B cell (primary cell): ENCODE data around the gene SMARCD1. TPM values are rescaled to one million over a fixed set of nuclear protein-coding genes. Genes with fewer than 3 reads are reported as not detected.
A peak's percentile ranks its signal among the peaks of the same experiment; 100 is the strongest.

ENCODE experiments used
- ATAC-seq: fragments of 200-7000 bp; cut with Tn5 transposase; one replicate; pipeline ENCODE4 v1.10.0; 2021; ENCODE audit warnings: low read depth, mild to moderate bottlenecking, moderate number of reproducible peaks, moderate library complexity
- CTCF ChIA-PET: fragments of 350-600 bp; sonication (Branson Sonifier 250); formaldehyde crosslinking; loops from one replicate; lab custom pipeline; 2021; ENCODE audit warnings: antibody characterized with exemption, inconsistent platforms; lab: Charles Lee
- POLR2A ChIA-PET: fragments of 350-600 bp; sonication (Branson Sonifier 250); formaldehyde crosslinking; loops from one replicate; lab custom pipeline; 2021; ENCODE audit warnings: antibody characterized with exemption; lab: Charles Lee
- DNase-seq: peaks from one replicate; pipeline ENCODE4 v3.0.0; 2013
- H2AFZ ChIP-seq: 2 replicates; pipeline ENCODE4 v1.6.1; 2012; ENCODE audit warnings: mild to moderate bottlenecking, low read depth, low read length; ENCODE audit not compliant: insufficient read depth, poor library complexity, severe bottlenecking
- H3K27ac ChIP-seq, 2 donors: 1 replicate in 1 of 2; 2 replicates in 1 of 2; pipeline ENCODE4 v1.5.1; 2012 to 2013; ENCODE audit warnings: low read length in 2 of 2, mild to moderate bottlenecking in 2 of 2, moderate library complexity in 1 of 2
- H3K27me3 ChIP-seq, 4 experiments: fragments of 200-600 bp in 1 of 4; sonication (generic) in 1 of 4; replicated peaks in 1 of 4; 1 replicate in 2 of 4; 2 replicates in 2 of 4; pipeline versions ENCODE4 v1.6.1 to v1.7.0; 2013 to 2016; ENCODE audit warnings: low read length in 3 of 4, mild to moderate bottlenecking in 2 of 4, mixed read lengths in 1 of 4, moderate library complexity in 1 of 4; ENCODE audit not compliant: insufficient read depth in 4 of 4, control insufficient read depth in 3 of 4; ENCODE audit errors: control extremely low read depth in 1 of 4
- H3K36me3 ChIP-seq, 2 experiments: replicated peaks in 1 of 2; 1 replicate in 1 of 2; 2 replicates in 1 of 2; pipeline versions ENCODE4 v1.6.1 to v1.7.1; 2013; ENCODE audit warnings: low read length in 1 of 2; ENCODE audit not compliant: insufficient read depth in 2 of 2, control insufficient read depth in 1 of 2; ENCODE audit errors: control extremely low read depth in 1 of 2, extremely low read depth in 1 of 2
- H3K4me1 ChIP-seq, 2 donors: fragments of 200-600 bp in 1 of 2; sonication (generic) in 1 of 2; 1 replicate in 1 of 2; 2 replicates in 1 of 2; pipeline versions ENCODE4 v1.5.1 to v1.6.1; 2013 to 2017; ENCODE audit warnings: low read length in 2 of 2; ENCODE audit not compliant: control insufficient read depth in 2 of 2, insufficient read depth in 2 of 2
- H3K4me2 ChIP-seq: replicated peaks from 2 replicates; pipeline ENCODE3; 2012; ENCODE audit warnings: mild to moderate bottlenecking, low read depth, low read length; ENCODE audit not compliant: poor library complexity, severe bottlenecking
- H3K4me3 ChIP-seq, 5 experiments: fragments of 200-600 bp in 1 of 5; sonication (generic) in 1 of 5; 1 replicate in 3 of 5; 2 replicates in 2 of 5; pipeline versions ENCODE4 v1.5.1 to v1.7.0; 2011 to 2016; ENCODE audit warnings: low read length in 4 of 5, mild to moderate bottlenecking in 4 of 5, low read depth in 2 of 5, control low read depth in 1 of 5, moderate library complexity in 1 of 5; ENCODE audit not compliant: insufficient read depth in 1 of 5; ENCODE audit errors: control extremely low read depth in 1 of 5, extremely low read depth in 1 of 5
- H3K79me2 ChIP-seq: fragments of 200-600 bp; sonication (generic); one replicate; pipeline ENCODE4 v1.6.0; 2016; ENCODE audit warnings: low read length; ENCODE audit not compliant: control insufficient read depth, insufficient read depth
- H3K9ac ChIP-seq: fragments of 200-600 bp; sonication (generic); 2 replicates; pipeline ENCODE4 v1.6.1; 2017; ENCODE audit warnings: mild to moderate bottlenecking, low read length, moderate library complexity
- H3K9me3 ChIP-seq, 3 donors: one replicate each; pipeline versions ENCODE4 v1.6.1 to v1.7.1; 2013; ENCODE audit warnings: low read length in 2 of 3; ENCODE audit not compliant: control insufficient read depth in 2 of 3, insufficient read depth in 1 of 3; ENCODE audit errors: control extremely low read depth in 1 of 3
- H4K20me1 ChIP-seq: 2 replicates; pipeline ENCODE4 v1.6.0; 2012; ENCODE audit warnings: mild to moderate bottlenecking, low read length; ENCODE audit not compliant: insufficient read depth, control insufficient read depth, poor library complexity, severe bottlenecking
- H3K27ac Mint-ChIP-seq: one replicate; pipeline ENCODE4 v1.8.0; 2021; ENCODE audit warnings: mixed read lengths
- H3K27me3 Mint-ChIP-seq: one replicate; pipeline ENCODE4 v1.8.0; 2021; ENCODE audit warnings: mixed read lengths
- H3K4me1 Mint-ChIP-seq: one replicate; pipeline ENCODE4 v1.8.0; 2021; ENCODE audit warnings: mixed read lengths
- H3K4me3 Mint-ChIP-seq: one replicate; pipeline ENCODE4 v1.8.0; 2021; ENCODE audit warnings: mixed read lengths
- H3K9me3 Mint-ChIP-seq: one replicate; pipeline ENCODE4 v1.8.0; 2022; ENCODE audit warnings: mixed read lengths; ENCODE audit not compliant: insufficient read depth
- EZH2 ChIP-seq: IDR thresholded peaks from 2 replicates; pipeline ENCODE4 v1.6.1; 2012; ENCODE audit warnings: borderline replicate concordance, low read depth, mild to moderate bottlenecking, moderate library complexity, low read length; ENCODE audit not compliant: insufficient read depth, poor library complexity, severe bottlenecking
- WGBS: methylation state at CpG from one replicate; pipeline ENCODE4 v1.1.5; 2013; ENCODE audit warnings: missing lambda C conversion rate; ENCODE audit not compliant: insufficient coverage; 5-methylcytosine and 5-hydroxymethylcytosine counted together
- intact Hi-C: fragments of 100-400 bp; cut with micrococcal nuclease; formaldehyde crosslinking; loops from one replicate; pipeline ENCODE4 v1.10.0; 2022
- polyA plus RNA-seq: library from polyadenylated mRNA; depleted of rRNA; stranded (reverse); fragments of >200 nt; gene quantifications from 2 replicates; pipeline ENCODE4 v1.2.3, GENCODE V29; 2012
- total RNA-seq, 2 donors: library from RNA; stranded (reverse); fragments of 120-200 nt in 1 of 2; gene quantifications; 1 replicate in 1 of 2; 2 replicates in 1 of 2; pipeline versions ENCODE4 v1.2.3 to v1.2.4, GENCODE V29; 2013 to 2022
- TF ChIP-seq, protein P1 (sequence below): fragments of 200-600 bp; IDR thresholded peaks from one replicate; pipeline ENCODE4 v1.8.0; 2022; ENCODE audit warnings: antibody characterized with exemption, mild to moderate bottlenecking

SMARCD1 gene
- total and polyA plus RNA-seq, 2 donors (not counting 1 experiment from before 2014, with no cell fraction given) = 67.8 to 101 TPM

DNA sequence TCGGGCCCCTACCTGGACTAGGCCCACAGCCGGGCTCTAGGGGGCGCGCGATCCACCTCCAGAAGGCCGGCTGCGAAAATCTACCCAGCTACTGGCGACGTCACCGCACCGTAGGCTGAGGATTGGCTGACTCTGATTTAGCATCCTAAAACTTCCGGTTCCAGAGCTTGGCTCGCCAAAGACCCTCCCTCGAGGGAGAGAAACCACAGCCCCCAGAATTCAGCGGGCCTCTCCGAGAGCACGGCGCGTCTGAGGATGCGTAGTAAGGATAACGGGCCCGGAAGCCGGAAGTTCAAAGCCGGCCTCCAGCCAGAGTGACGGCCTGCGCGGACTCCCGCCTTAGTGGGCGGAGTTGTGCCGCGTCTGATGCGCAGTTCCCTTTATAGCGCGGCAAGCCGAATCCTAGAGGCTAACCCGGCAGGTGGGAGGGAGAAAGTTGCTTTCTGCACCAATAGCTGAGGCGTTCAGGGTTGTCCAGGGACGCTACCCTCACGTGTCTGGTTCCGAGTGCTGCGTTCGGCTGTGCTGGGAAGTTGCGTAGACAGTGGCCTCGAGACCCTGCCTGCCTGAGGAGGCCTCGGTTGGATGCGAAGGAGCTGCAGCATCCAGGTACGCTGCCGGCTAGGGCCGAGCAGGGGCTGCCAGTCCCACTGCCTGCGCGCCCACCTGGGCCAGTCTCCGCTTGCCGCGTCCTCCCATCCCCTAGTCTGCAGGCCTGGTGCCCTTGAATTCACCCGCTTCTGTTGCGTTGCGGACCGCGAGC is 26.7 kb downstream of the SMARCD1 start, which contains the start of gene COX14:
Gene COX14 (plus strand): TSS at position 544 of the 763 bp plus-strand sequence. CDS start 7,808 bp downstream, outside the sequence.
- Histone ChIP-seq H3K36me3 (peaks cover 0 to 25% of the 10 kb centered on the region in 2 experiments), H3K4me2 (peak within 1 kb of the TSS; percentile 86), H3K79me2 (peaks cover 48% of the 10 kb centered on the region), H2AFZ (peak within 1 kb of the TSS; percentile 81), H4K20me1 (peaks cover 25% of the 10 kb centered on the region), H3K9me3 (no peaks in the 10 kb centered on the region), H3K9ac (peak within 1 kb of the TSS; percentile 95), H3K27me3 (no peaks in the 10 kb centered on the region), H3K4me3 (peak within 1 kb of the TSS; percentile 51 to 99 (median 88)), H3K4me1 (peaks cover 30 to 62% of the 10 kb centered on the region in 2 donors), H3K27ac (peak within 1 kb of the TSS; percentile 85 to 96)
- peak; percentile 100 for DNase-seq
- ATAC-seq = peak; percentile 77
- peak within 1 kb of the TSS; percentile 96 for H3K4me3 Mint-ChIP-seq
- intact Hi-C loops = loop anchor here (1.0 to 5.0 kb wide), 4 partner anchors 27 to 925 kb away; partner anchors contain the start of genes CERS5, RACGAP1, SMARCD1 and TUBA1A
- under 1% methylated on average over 59 of the region's 59 CpGs for WGBS
- no peaks in the 10 kb centered on the region for H3K9me3 Mint-ChIP-seq
- TF ChIP-seq, protein P1, sequence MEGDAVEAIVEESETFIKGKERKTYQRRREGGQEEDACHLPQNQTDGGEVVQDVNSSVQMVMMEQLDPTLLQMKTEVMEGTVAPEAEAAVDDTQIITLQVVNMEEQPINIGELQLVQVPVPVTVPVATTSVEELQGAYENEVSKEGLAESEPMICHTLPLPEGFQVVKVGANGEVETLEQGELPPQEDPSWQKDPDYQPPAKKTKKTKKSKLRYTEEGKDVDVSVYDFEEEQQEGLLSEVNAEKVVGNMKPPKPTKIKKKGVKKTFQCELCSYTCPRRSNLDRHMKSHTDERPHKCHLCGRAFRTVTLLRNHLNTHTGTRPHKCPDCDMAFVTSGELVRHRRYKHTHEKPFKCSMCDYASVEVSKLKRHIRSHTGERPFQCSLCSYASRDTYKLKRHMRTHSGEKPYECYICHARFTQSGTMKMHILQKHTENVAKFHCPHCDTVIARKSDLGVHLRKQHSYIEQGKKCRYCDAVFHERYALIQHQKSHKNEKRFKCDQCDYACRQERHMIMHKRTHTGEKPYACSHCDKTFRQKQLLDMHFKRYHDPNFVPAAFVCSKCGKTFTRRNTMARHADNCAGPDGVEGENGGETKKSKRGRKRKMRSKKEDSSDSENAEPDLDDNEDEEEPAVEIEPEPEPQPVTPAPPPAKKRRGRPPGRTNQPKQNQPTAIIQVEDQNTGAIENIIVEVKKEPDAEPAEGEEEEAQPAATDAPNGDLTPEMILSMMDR = peak; percentile 28
- TF ChIP-seq EZH2 = no peak
- peaks cover 65% of the 10 kb centered on the region for H3K4me1 Mint-ChIP-seq
- CTCF ChIA-PET = interaction anchor here (0.6 to 14.8 kb wide), 23 partner anchors 9 to 877 kb away, joined by 3 to 343 read pairs (median 6); partner anchors contain the start of genes CERS5, GPD1, LARP4 and LIMA1
- H3K27ac Mint-ChIP-seq = peak within 1 kb of the TSS; percentile 98
- POLR2A ChIA-PET = interaction anchor here (0.9 to 4.3 kb wide), 8 partner anchors 12 to 1127 kb away, joined by 3 to 69 read pairs (median 6); partner anchors contain the start of genes CERS5, DAZAP2, RACGAP1 and SMARCD1
- H3K27me3 Mint-ChIP-seq = no peaks in the 10 kb centered on the region
